Measurements from ENCODE around the gene SLC34A3.
"Not testable (repeated sequence)": the region's sequence is repeated elsewhere in the genome, so short reads cannot be mapped to it uniquely, and the experiment has no call there.

The SLC34A3 gene

DNA sequence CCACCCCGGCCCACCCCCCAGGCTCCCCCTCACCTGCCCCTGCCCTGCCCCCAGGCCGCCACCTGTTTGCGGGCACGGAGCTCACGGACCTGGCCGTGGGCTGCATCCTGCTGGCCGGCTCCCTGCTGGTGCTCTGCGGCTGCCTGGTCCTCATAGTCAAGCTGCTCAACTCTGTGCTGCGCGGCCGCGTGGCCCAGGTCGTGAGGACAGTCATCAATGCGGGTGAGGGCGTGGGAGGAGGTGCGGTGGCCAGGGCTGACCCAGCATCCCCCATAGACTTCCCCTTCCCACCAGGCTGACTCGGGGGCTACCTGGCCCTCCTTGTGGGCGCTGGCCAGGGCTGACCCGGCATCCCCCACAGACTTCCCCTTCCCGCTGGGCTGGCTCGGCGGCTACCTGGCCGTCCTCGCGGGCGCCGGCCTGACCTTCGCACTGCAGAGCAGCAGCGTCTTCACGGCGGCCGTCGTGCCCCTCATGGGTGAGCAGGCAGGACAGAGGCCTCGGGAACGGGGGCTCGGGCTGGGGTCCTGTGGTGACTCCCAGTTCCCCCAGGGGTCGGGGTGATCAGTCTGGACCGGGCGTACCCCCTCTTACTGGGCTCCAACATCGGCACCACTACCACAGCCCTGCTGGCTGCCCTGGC, 3.5 kb downstream of the SLC34A3 start:
- H3K4me1 ChIP-seq = peaks cover 61 to 83% (median 79%) of the 10 kb centered on the region in 10 experiments
- H3K36me3 ChIP-seq = no peaks in the 10 kb centered on the region
- peaks cover 0 to 47% (median 38%) of the 10 kb centered on the region in 11 experiments; a peak in 19 of 22 replicates for H4K20me1 ChIP-seq
- peak overlapping the region; percentile 90 to 98 (median 95) for H3K4me2 ChIP-seq
- H3K9me3 ChIP-seq (replicated peaks in 1 of 11) = no peaks in the 10 kb centered on the region
- H3K4me3 ChIP-seq = peak overlapping the region in 1 of 10 experiments; percentile 56; a peak in 3 of 20 replicates
- no peaks in the 10 kb centered on the region for H3K27me3 ChIP-seq
- 0 out of 22 replicates have a peak overlapping the region, but pooled peaks of 1 of the 11 experiments have one; percentile 7 for H3K27ac ChIP-seq
- TF ChIP-seq Cebpa-rat (IDR thresholded peaks at IDR 0.05) = no peak
- H3K9ac ChIP-seq = peak overlapping the region in 7 of 11 experiments; percentile 15 to 71 (median 46); a peak in 9 of 22 replicates

DNA sequence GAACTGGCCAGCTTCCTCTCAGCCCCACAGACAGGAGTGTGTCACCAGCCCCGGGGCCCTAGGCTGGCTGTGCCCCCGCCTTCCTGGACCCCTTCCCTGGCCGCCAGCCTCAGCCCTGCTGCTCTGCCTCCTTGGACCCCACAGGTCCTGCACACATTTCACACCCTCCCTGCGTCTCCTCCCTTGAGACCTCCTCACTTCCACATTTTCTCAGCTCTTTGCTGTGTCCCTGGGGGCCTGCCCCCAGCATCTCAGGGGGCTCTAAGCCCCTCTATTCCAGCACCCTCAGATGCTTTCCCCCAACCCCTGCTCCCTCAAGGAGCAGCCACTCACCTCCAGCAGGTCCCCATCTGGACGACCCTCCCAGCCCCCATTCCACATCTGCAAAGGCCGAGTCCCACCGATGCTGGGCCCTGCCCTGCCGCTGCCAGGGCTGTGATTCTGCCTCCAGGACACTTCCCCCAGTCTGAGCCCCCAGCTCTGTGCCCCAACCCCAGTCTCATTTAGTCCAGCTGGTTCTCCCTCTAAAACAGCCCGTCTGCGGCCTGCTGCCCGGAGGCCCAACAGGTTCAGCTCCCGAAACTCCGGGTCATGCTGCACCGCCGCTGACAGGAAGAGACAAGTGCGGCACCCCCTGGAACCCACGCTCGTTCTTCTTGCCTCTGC, 4.2 kb downstream of the SLC34A3 start:
- Histone ChIP-seq H3K27me3 (no peaks in the 10 kb centered on the region), H3K9ac (peak overlapping the region in 7 of 11 experiments; percentile 15 to 71 (median 58); a peak in 9 of 22 replicates), H3K4me1 (peaks cover 63 to 83% (median 79%) of the 10 kb centered on the region in 10 experiments), H3K4me3 (peak overlapping the region in 4 of 10 experiments; percentile 4 to 56 (median 44); a peak in 6 of 20 replicates), H3K9me3 (replicated peaks in 1 of 11) (no peaks in the 10 kb centered on the region), H4K20me1 (peaks cover 0 to 47% (median 38%) of the 10 kb centered on the region in 11 experiments; a peak in 19 of 22 replicates), H3K36me3 (no peaks in the 10 kb centered on the region), H3K27ac (0 out of 22 replicates have a peak overlapping the region, but pooled peaks of 1 of the 11 experiments have one; percentile 7), H3K4me2 (peak overlapping the region; percentile 90 to 98 (median 95))
- TF ChIP-seq Cebpa-rat (IDR thresholded peaks at IDR 0.05) = no peak

- no peak for TF ChIP-seq Cebpa-rat (IDR thresholded peaks at IDR 0.05)
- Histone ChIP-seq H3K36me3 (no peaks in the 10 kb centered on the region), H3K9ac (peak overlapping the region in 10 of 11 experiments; percentile 8 to 71 (median 54); a peak in 16 of 22 replicates), H3K27ac (peak overlapping the region in 6 of 11 experiments; percentile 15 to 44 (median 34); a peak in 7 of 22 replicates), H3K27me3 (no peaks in the 10 kb centered on the region), H4K20me1 (peaks cover 0 to 47% (median 38%) of the 10 kb centered on the region in 11 experiments; a peak in 19 of 22 replicates), H3K4me1 (peaks cover 58 to 78% (median 73%) of the 10 kb centered on the region in 10 experiments), H3K9me3 (replicated peaks in 1 of 11) (no peaks in the 10 kb centered on the region), H3K4me2 (peak overlapping the region; percentile 90 to 98 (median 95)), H3K4me3 (peak overlapping the region in 6 of 10 experiments; percentile 1 to 56 (median 39); a peak in 9 of 20 replicates)
Measured at GRCh38 chr9:137235424-137236237, 4.9 kb downstream of the SLC34A3 start.

DNA sequence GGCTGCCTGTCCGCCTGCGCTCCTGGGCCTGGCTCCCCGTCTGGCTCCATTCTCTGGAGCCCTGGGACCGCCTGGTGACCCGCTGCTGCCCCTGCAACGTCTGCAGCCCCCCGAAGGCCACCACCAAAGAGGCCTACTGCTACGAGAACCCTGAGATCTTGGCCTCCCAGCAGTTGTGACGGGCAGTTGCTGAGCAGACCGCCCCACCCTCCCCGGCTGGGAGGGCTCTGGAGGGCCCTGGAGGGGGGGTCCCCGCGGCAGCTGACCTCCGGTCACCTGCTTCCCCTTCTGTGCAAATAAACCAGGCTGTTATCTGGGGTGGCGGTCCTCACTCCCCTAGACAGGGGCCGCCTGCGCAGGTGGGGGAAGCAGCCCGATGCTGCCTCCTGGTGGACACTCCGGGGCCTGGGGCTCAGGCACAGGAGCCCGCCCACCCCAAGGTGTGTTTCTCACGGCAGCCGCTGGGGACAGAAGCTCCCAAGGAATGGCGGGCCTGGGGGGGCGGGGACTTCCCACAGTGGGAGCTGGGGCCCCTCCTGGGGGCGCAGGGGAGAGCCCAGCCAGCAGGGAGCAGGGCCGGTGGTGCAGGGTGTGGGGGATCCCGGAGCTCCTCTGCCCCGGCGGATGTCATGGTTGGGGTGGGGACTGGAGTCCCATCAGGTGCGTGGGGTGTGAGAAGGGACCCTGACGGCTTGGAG, 5.7 kb downstream of the SLC34A3 start:
- TF ChIP-seq Cebpa-rat (IDR thresholded peaks at IDR 0.05) = no peak
- Histone ChIP-seq H4K20me1 (peaks cover 0 to 49% (median 38%) of the 10 kb centered on the region in 11 experiments; a peak in 19 of 22 replicates), H3K27ac (peak overlapping the region in 8 of 11 experiments; percentile 25 to 64 (median 46); a peak in 15 of 22 replicates), H3K36me3 (no peaks in the 10 kb centered on the region), H3K9ac (peak overlapping the region in 10 of 11 experiments; percentile 40 to 93 (median 67); a peak in 18 of 22 replicates), H3K9me3 (replicated peaks in 1 of 11) (no peaks in the 10 kb centered on the region), H3K27me3 (no peaks in the 10 kb centered on the region), H3K4me2 (peak overlapping the region; percentile 90 to 98 (median 95)), H3K4me1 (peaks cover 58 to 76% (median 70%) of the 10 kb centered on the region in 10 experiments), H3K4me3 (peak overlapping the region; percentile 1 to 56 (median 32); a peak in 12 of 20 replicates)

DNA sequence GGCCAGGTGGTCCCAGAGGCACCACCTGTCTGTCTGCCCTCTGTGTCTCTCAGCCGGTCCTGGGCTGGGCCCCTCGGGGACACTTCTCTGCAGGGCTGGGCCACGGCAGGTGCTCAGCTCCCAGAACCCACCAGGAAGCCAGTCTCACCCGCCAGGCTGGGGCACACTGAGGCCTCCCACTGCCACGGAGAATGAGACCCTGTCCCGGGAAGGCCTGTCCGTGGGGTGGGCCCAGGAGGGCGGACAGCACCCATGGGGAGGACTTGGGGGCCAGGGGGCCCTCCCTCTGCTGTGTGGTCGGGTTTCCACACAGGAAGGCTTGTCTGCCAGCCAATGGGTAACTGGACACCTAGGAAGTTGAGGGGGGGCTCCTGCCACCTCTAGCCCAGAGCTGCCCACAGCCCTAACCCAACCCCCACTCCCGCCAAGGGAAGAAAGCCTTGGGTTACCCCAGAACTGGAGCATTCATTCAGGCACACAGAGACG, 6.3 kb downstream of the SLC34A3 start:
- H3K27me3 ChIP-seq = no peaks in the 10 kb centered on the region
- H3K9ac ChIP-seq = peak overlapping the region in 10 of 11 experiments; percentile 35 to 93 (median 66); a peak in 17 of 22 replicates
- H3K27ac ChIP-seq = peak overlapping the region in 8 of 11 experiments; percentile 25 to 64 (median 46); a peak in 15 of 22 replicates
- peaks cover 0 to 3% (median 0%) of the 10 kb centered on the region in 11 experiments; a peak in 1 of 22 replicates for H3K9me3 ChIP-seq (replicated peaks in 1 of 11)
- TF ChIP-seq Cebpa-rat (IDR thresholded peaks at IDR 0.05) = no peak
- H3K4me2 ChIP-seq = peak overlapping the region; percentile 90 to 98 (median 95)
- H3K36me3 ChIP-seq = peaks cover 3 to 5% (median 4%) of the 10 kb centered on the region in 11 experiments; a peak in 21 of 22 replicates
- peak overlapping the region in 8 of 10 experiments; percentile 23 to 40 (median 30); a peak in 6 of 20 replicates for H3K4me3 ChIP-seq
- peaks cover 5 to 55% (median 43%) of the 10 kb centered on the region in 11 experiments for H4K20me1 ChIP-seq
- H3K4me1 ChIP-seq = peaks cover 58 to 71% (median 66%) of the 10 kb centered on the region in 10 experiments

DNA sequence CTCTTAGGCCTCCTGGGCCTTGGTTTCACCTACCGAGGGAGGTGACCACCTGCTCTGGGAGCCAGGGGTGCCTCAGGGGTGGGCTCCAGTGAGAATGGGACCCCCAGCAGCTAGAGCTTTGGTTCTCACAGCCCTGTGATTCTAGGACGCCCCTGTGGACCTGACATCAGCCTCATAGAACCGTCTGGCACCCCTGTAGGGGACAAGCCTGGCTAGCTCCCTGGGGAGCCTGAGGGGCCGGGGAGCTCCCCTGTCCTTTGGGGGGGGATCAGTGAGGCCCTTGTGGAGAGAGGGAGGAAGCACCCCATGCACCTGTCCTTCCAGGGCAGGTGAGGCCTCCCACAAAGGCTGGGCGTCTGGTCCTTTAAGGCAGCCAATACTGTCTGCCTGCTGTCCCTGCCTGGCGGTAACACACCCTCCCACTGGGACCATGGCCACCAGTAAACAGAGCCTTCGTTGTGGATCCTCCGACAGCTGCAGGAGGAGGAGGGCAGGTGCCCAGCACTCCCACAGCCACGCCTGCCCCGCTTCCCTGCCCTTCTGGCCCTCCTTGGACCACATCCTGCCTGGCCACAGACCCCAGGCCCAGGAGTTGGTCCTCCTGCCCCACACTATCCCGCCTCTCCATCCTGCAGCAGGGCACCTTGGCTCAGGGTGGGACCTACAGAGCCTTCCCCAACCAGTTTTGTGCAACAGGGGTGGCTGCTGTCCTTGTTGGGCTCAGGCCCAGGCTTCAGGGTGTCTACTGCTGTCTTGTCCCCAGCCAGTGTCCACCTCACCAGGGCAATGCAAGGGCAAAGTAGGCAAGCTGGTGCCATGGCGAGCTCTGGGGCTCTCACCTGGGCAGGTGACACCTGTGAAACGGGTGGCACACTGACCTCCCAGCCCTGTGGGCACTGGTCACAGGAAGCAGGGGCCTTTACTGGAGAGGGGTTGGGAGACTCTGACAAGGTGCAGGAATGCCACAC, 7.3 kb downstream of the SLC34A3 start:
- H3K4me2 ChIP-seq = peak overlapping the region; percentile 90 to 98 (median 95)
- peaks cover 14 to 15% (median 15%) of the 10 kb centered on the region in 11 experiments for H3K36me3 ChIP-seq
- no peak for TF ChIP-seq Cebpa-rat (IDR thresholded peaks at IDR 0.05)
- H3K4me3 ChIP-seq = peak overlapping the region in 6 of 10 experiments; percentile 3 to 67 (median 14); a peak in 4 of 20 replicates
- peak overlapping the region in 8 of 11 experiments; percentile 25 to 64 (median 46); a peak in 12 of 22 replicates for H3K27ac ChIP-seq
- H3K27me3 ChIP-seq = no peaks in the 10 kb centered on the region
- peaks cover 65 to 75% (median 71%) of the 10 kb centered on the region in 10 experiments for H3K4me1 ChIP-seq
- H4K20me1 ChIP-seq = peaks cover 16 to 66% (median 54%) of the 10 kb centered on the region in 11 experiments
- H3K9ac ChIP-seq = peak overlapping the region; percentile 16 to 93 (median 70); a peak in 21 of 22 replicates
- H3K9me3 ChIP-seq (replicated peaks in 1 of 11) = peaks cover 0 to 3% (median 0%) of the 10 kb centered on the region in 11 experiments; a peak in 1 of 22 replicates

DNA sequence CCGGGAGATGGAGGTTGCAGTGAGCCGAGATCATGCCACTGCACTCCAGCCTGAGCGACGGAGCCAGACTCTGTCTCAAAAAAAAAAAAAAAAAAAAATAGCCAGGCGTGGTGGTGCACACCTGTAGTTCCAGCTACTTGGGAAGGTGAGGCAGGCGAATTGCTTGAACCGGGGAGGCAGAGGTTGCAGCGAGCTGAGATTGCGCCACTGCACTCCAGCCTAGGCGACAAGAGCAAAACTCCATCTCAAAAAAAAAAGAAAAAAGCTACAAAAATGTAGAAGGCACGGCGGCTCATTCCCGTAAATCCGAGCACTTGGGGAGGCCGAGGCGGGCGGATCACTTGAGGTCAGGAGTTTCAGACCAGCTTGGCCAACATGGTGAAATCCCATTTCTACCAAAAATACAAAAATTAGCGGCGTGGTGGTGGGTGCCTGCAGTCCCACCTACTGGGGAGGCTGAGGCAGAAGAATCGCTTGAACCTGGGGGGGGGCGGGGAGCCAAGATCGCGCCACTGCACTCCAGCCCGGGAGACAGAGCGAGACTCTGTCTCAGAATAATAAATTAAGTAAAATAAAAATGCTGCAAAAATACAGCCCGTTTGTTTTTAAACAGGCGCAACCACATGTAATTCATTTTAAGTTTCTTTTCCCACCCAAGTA, 9.0 kb downstream of the SLC34A3 start:
- not testable (repeated sequence) for H3K27me3 ChIP-seq; H3K9me3 ChIP-seq (replicated peaks in 1 of 11)
- Histone ChIP-seq H3K4me1 (peaks cover 74 to 82% (median 79%) of the 10 kb centered on the region in 10 experiments), H4K20me1 (peaks cover 30 to 76% (median 70%) of the 10 kb centered on the region in 11 experiments), H3K9ac (peak overlapping the region; percentile 83 to 93 (median 88)), H3K4me3 (peak overlapping the region; percentile 60 to 79 (median 68)), H3K27ac (peak overlapping the region; percentile 75 to 94 (median 90)), H3K36me3 (peaks cover 23 to 30% (median 27%) of the 10 kb centered on the region in 11 experiments), H3K4me2 (peak overlapping the region; percentile 90 to 98 (median 95))

Measured in BLaER1 treated with 17β-estradiol and CSF1 and Interleukin-3, amounts not matched to agents 10 nM and 100 nM (cell line).